Endothelial cell of umbilical vein (primary cell): ENCODE results near the gene ACOT7.

Experiments
- CTCF ChIP-seq, 2 donors: IDR thresholded peaks; 1 replicate in 1 of 2; 2 replicates in 1 of 2; pipeline ENCODE4 v1.5.1; 2011; ENCODE audit warnings: low read length in 2 of 2, mild to moderate bottlenecking in 2 of 2, moderate library complexity in 2 of 2, control low read depth in 1 of 2, inconsistent platforms in 1 of 2, low read depth in 1 of 2; ENCODE audit not compliant: insufficient read depth in 1 of 2; ENCODE audit errors: extremely low read depth in 1 of 2
- POLR2A ChIP-seq: IDR thresholded peaks from 2 replicates; pipeline ENCODE4 v1.6.1; 2012; ENCODE audit warnings: low read depth, mild to moderate bottlenecking, control low read depth, low read length

DNA sequence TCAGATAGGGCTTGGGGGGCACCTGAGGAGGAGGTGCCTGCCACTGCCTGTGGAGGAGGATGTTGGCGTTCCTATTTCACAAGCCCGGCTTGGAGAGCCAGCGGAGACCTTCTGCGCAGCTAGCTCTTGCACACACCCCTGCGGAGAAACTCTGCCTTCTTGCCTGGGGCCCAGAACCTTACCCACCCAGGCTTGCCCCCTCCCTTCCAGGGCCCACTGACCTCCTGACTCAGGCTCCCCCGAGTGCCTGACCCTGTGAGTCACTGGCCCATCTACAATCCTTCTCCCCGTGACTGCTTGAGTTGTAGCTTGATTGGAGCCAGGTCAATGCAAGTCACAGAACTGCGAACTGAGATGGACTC, 22.7 kb upstream of the ACOT7 start:
- no peak for TF ChIP-seq POLR2A
- TF ChIP-seq CTCF (IDR thresholded peaks at IDR 0.05; ENCODE audit: extremely low read depth in 1 of 2, insufficient read depth in 1 of 2, low read depth in 1 of 2, low read length in 2 of 2), result no peak
